Coronary artery (tissue), 2 donors: Measurements from ENCODE around the gene MAP9.

ENCODE experiments used
- DNase-seq: peaks from one replicate; pipeline ENCODE4 v3.0.0-alpha.2; 2017; ENCODE audit warnings: low spot score
- H3K27ac ChIP-seq, 2 donors: fragments of 200-600 bp; sonication (generic); one replicate each; pipeline ENCODE4 v1.5.1; 2016 to 2019
- H3K4me3 ChIP-seq: fragments of 200-600 bp; sonication (generic); 2 replicates; pipeline ENCODE4 v1.5.1; 2016; ENCODE audit warnings: mild to moderate bottlenecking, moderate library complexity
- TF ChIP-seq, protein P1 (sequence below): fragments of 200-600 bp; sonication (generic); IDR thresholded peaks from one replicate; pipeline ENCODE4 v1.5.1; 2019; ENCODE audit warnings: antibody characterized with exemption

MAP9 gene

DNA sequence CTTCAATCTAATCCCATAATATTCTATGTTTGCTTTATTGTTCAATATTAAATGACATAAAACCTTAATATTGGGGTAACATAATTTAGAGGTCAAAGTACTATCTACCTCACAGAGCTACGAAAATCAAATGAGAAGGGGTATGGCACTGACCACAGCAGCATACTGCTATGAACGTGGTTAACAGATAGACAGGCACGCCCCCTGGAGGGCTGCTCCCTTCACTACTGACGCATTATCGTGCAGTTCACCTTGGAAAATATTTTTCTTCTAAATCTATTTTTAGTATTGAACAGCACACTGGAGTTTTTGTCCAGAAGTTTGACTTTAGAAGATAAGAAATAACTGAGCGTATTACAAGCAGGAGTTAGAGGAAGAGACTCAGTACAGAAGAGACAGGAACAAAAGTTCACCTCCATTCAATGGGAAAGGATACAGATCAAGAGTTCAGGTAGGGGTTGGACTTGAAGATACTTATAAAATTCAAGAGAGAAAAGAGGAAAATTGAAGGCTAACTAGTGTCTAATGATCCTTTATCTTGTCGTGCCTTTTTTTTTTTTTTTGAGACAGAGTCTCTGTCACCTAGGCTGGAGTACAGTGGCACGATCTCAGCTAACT, 22.7 kb downstream of the MAP9 start:
- no peak overlapping the region for H3K27ac ChIP-seq
- DNase-seq: peak; percentile 73
- no peak overlapping the region for H3K4me3 ChIP-seq
- TF ChIP-seq, protein P1, sequence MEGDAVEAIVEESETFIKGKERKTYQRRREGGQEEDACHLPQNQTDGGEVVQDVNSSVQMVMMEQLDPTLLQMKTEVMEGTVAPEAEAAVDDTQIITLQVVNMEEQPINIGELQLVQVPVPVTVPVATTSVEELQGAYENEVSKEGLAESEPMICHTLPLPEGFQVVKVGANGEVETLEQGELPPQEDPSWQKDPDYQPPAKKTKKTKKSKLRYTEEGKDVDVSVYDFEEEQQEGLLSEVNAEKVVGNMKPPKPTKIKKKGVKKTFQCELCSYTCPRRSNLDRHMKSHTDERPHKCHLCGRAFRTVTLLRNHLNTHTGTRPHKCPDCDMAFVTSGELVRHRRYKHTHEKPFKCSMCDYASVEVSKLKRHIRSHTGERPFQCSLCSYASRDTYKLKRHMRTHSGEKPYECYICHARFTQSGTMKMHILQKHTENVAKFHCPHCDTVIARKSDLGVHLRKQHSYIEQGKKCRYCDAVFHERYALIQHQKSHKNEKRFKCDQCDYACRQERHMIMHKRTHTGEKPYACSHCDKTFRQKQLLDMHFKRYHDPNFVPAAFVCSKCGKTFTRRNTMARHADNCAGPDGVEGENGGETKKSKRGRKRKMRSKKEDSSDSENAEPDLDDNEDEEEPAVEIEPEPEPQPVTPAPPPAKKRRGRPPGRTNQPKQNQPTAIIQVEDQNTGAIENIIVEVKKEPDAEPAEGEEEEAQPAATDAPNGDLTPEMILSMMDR: peak; percentile 51

DNA sequence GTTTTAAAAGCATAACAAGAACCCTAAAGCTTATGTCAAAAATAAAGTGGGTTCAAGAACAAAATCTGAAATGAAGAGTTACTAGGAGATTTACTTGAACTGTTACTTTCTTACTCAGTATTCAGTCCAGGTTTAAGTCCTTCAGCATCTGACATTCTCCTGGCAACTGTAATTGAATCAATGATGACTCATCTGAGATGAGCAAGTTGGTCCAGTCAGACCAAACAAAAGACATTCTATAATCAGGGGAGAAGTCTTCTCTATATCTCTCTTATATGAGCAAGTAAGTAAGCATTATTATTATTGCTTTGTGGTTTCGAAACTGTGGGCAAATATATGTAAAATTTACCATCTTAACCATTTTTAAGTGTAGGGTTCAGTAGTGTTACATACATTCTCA, 34.6 kb downstream of the MAP9 start:
- DNase-seq: no peak
- H3K27ac ChIP-seq: no peak overlapping the region
- TF ChIP-seq, protein P1: no peak
- H3K4me3 ChIP-seq: no peak overlapping the region

DNA sequence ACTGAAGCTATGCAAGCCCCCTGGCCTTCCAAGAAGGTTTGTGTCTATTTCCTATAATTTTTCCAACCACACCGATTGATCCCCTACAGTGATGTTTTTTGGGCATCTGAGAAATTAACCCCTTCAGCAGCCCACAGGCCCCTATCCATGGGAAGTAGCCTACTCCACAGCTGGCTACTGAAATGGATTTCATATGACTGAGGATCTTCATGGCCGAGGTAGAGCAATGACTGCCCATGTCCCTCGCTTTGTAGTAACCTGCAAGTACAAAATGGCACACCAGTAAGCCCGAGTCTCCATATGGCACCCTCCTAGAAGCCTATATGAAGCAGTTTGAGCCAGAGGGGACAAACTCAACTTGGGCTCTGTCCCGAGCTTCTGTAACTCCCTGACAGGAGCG, 36.8 kb downstream of the MAP9 start:
- H3K4me3 ChIP-seq: no peak overlapping the region
- TF ChIP-seq, protein P1: no peak
- H3K27ac ChIP-seq: no peak overlapping the region
- DNase-seq: no peak

DNA sequence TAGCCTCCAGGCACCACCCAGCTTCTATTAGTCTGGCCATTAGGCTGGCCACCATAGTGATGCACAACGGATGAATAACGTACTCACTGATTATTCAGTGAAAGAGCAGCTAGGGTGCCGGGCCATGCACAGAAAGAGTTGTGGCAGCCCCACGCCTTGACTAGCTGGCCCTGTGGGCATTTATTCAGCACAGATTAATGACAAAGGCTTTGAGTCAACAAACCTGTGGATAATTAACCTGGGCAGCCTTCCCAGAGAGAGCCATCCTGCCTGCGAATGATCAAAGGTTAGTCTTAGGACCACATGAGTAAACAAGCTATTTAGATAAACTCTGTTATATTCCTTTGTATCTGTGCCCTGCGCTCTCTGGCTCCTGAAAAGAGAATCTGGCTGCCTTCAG, 37.2 kb downstream of the MAP9 start:
- no peak for DNase-seq
- TF ChIP-seq, protein P1: no peak
- Histone ChIP-seq H3K27ac (no peak overlapping the region), H3K4me3 (no peak overlapping the region)

DNA sequence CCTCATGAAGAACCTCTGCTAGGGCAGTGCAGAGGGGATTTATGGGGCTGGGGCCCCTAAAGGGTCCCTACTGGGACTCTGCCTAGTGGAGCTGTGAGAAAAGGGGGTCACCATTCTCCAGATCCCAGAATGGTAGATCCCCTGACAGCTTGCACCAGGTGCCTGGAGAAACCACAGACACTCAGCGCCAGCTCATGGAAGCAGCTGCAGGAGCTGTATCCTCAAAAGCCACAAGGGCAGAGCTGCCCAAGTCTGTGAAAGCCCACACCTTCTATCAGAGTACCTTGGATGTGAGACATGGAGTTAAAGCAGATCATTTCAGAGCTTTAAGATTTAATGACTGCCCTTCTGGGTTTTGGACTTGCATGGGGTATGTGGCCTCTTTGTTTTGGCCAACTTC, 38.6 kb downstream of the MAP9 start:
- no peak for DNase-seq
- Histone ChIP-seq H3K27ac (no peak overlapping the region), H3K4me3 (no peak overlapping the region)
- TF ChIP-seq, protein P1: no peak

DNA sequence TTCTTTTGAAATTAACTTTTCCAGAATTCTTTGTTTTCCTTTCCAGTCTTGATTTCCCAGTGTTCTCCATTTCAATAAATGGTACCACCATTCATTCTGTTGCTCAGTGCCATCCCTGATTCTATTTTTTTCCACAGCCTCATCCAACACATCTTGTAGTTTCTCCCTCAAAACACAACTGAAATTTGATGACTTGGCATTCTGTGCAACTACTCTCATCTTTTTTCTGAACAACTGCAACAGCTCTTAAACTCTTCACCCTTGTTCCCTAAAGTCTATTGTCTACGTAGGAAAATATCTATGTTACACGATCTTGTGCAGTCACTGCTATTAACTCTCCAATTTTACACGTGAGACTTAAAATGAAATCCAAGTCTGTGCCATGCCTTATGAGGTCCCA, 40.5 kb downstream of the MAP9 start:
- no peak overlapping the region for H3K27ac ChIP-seq
- TF ChIP-seq, protein P1: no peak
- no peak overlapping the region for H3K4me3 ChIP-seq
- DNase-seq: no peak

DNA sequence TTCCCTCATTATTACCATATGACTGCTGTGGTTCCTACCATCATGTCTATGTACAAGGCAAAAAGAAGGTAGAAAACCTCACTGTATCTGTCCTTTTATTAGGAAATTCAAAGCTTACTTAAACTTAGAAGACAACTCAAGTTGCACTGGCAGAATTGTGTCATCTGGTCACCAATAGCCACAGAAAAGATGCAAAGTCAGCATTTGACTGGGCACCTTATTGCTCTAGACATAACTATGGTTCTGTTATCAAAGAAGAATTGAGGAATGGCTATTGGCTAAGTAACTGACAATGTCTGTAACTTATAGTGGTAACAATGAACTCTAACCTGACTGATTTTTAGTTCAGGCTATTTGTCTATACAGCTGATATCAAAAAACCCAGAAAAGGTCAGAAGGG, 45.3 kb downstream of the MAP9 start:
- TF ChIP-seq, protein P1: no peak
- no peak for DNase-seq
- no peak overlapping the region for H3K27ac ChIP-seq
- no peak overlapping the region for H3K4me3 ChIP-seq
